Medulla oblongata (tissue), 1 donor: ENCODE results near the gene VWA8.
"Not testable (repeated sequence)": the region's sequence is repeated elsewhere in the genome, so short reads cannot be mapped to it uniquely, and the experiment has no call there.

Experiments used
- DNase-seq: peaks from one replicate; pipeline ENCODE4 v3.0.0-alpha.2; 2015; ENCODE audit errors: extremely low spot score

VWA8 gene

DNA sequence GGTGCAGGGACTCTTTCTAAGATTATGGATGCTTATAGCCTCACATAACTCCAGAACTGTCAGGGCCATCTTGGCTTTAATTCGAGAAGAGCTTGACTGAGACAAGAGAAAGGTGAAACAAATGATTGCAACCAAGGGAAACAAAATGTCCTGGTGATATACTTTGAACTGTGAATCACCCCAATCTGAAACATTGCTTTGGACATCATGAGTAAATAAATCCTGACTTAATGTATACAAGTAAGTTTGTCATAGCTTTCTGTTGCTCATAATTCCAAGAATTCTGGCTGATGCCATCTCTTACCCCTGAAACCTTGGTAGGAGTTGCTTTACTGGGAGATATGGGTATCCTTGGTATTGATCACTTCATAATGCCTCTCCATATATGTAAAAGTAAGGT lies 5.8 kb upstream of the VWA8 start:
- DNase-seq: no peak

- no peak for DNase-seq
Measured at GRCh38 chr13:41962994-41963393, 2.1 kb upstream of the VWA8 start.

- DNase-seq: no peak
Measured at GRCh38 chr13:41961466-41961760, 504 bp upstream of the VWA8 start.

DNA sequence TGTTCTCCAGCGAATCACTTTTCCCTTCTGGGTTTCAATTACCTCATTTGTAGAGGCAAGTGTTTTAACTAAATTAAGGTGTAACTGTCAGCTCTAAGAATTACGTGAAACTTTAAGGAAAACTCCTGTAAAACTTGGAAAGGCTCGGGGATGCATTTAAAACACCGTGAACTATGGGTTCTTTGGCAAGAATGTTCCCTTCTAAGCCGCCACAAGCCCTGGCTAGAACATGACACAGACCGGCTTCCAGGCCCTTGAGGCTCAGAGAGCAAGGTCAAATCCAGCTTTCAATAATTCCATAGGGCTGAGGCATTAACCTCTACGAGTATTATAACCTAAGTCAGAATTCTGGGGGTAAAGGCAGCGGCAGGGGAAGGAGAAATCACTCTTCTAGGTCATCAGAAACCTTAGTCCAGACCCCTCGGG lies 685 bp downstream of the VWA8 start:
- DNase-seq: peak; percentile 18

DNA sequence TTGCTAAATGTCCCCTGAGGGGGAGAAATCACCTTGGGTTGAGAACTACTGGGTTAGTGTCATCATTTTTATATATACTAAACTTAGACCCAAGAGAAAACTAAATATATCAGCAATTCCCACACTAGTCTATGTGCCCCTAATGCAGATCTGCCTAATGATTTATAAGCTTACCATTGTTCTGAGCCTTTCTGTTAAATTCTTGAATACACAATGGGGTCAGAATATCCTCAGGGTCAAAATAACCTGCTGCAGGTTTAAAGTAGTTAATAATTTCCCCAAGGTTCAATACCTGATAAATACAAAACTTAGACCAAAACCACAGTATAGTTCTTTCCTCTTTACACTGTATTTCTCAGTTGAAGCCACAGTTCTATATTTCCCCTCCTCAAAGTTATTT lies 4.6 kb downstream of the VWA8 start:
- DNase-seq: no peak

GRCh38 chr13:41955605-41956004 lies 5.3 kb downstream of the VWA8 start:
- DNase-seq: no peak

DNA sequence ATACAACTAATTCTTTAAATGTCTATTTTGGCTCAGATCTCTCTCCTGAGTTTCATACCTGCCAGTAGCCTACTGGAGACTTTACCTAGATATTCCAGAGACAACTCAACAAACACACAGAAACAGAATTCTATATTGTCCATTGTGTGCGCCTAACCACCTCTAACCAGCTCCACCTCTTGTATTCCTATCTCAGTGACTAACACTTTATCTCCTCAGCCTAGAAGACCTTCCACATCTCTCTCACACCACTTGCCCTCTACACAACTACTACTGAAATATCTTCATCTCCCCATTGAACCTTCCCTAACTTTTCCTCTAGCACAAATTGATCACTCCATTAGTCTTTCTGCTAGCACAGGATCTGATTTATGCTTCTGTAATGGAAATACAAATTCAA lies 6.7 kb downstream of the VWA8 start:
- no peak for DNase-seq

DNA sequence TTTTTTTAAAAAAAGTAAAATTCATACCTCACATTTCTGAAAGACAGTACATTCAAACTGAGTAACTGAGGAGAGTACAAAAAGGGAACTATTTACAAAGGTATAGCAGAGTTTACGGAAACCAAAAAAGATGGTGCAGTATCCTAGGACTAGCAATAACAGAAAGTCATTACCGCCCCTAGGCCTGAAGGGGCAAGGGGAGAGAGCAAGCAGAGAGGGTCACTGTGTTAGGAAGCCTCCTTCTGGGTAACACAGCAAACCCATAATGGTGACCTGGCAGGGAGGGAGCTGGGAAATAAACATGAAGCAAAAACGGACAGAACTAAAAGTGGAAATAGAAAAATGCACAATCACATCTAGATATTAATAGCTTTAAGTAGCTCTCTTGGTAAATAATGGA lies 8.2 kb downstream of the VWA8 start:
- no peak for DNase-seq

DNA sequence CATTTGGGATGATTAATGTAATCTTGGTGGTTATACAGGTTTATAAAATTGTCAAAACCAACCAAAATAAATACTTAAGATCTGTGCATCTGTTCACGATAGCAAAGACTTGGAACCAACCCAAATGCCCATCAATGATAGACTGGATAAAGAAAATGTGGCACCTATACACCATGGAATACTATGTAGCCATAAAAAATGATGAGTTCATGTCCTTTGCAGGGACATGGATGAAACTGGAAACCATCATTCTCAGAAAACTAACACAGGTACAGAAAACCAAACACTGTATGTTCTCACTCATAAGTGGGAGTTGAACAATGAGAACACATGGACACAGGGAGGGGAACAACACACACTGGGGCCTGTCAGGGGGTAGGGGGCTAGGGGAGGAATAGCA lies 11.8 kb downstream of the VWA8 start:
- not testable (repeated sequence) for DNase-seq

DNA sequence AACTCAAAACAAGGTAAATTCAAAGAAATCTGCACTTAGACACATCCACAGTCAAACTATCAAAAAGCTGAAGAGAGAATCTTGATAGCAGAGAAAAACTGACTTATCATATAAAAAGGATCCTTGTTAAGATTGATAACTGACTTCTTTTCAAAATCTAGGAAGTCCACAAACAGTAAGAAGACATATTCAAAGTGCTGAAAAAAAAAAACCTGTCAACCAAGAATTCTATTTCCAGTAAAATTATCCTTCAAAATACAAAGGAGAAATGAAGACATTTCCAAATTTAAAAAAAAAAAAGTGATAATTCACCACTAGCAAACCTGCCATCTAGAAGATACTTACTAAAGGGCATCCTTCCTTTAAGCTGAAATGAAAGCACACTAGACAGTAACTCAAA lies 15.0 kb downstream of the VWA8 start:
- DNase-seq: no peak

DNA sequence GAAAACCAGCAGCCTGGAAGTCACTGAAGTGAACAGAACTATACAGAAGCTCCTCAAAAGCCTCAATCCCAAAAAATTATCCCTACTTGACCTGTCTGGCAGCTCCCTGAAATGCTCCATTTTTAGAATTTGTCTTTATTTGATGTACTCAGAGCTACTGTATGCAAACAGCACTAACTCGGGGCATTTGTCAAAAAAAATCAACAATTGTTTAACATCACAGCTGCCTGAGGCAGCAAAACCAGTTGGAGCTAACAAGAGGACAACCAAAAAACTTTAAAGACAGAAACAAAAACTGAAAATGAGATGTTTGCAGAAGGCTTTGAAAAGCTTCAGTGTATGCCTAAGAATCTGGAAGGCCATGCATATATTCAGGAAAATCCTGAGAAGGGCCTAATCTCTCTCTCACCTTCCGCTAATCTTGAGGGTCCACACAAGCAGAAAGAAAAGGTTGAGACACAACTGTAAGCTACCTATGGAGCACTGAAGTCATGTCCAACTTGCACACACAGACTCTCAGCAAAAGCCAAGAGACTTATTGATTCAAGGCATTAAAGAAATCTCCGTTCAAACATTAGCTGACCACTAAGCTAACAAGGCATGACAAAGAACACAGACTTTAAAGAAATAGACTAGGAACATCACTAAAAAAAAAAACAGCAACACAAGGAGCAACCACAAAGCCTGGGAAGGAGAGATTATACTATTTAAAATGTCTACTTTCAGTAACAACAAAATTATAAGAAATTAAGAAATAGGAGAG lies 16.1 kb downstream of the VWA8 start:
- DNase-seq: no peak

DNA sequence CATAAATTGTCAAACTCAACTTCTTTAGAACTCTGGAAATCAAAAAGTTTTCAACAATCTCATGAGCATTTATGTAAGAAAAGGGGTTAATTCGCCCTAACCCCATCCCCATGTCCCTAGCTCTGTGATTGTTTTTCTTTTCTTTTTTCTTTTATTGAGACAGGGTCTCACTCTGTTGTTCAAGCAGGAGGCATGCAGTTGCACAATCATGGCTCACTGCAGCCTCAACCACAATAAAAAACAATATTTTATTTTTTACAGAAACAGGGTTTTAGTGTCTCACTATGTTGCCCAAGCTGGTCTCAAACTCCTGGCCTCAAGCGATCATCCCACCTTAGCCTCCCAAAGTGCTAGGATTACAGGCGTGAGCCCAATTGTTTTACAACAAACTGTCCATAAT lies 16.7 kb downstream of the VWA8 start:
- no peak for DNase-seq

- DNase-seq: no peak
Measured at GRCh38 chr13:41942462-41943094, 18.3 kb downstream of the VWA8 start.

DNA sequence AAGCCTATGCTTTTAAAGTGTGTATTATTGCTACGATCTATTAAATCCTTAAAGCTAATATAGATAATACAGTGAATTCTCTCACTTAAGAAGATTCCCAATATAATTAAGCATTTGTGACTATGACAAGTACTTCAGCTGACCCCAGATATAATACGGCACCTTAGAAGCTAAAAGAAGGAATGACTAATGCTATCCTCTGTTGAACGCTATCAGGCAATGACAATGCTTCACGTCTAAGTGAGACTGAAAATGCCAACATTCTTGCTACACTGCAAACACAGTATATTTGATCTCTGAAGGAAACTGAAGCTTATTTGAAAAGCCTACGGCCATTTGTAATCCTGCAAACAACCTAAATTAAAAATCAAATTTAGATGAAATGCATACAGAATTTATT lies 19.7 kb downstream of the VWA8 start:
- no peak for DNase-seq

- DNase-seq: no peak
Measured at GRCh38 chr13:41939398-41939797, 21.5 kb downstream of the VWA8 start.

- no peak for DNase-seq
Measured at GRCh38 chr13:41938918-41939317, 22.0 kb downstream of the VWA8 start.

DNA sequence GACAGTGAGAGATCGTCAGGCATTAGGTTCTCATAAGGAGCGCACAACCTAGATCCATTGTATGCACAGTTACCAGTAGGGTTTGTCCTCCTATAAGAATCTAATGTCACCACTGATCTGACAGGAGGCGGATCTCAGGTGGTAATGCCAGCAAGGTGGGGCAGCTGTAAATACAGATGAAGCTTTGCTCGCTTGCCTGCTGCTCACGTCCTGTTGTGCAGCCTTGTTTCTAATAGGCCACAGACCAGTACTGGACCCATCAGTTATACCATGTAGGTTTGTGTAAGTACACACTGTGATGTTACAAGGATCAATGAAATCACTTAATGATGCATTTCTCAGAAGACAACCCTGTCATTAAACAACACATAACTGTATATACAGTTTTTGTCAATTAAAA lies 23.5 kb downstream of the VWA8 start:
- DNase-seq: no peak

- no peak for DNase-seq
Measured at GRCh38 chr13:41935501-41935900, 25.4 kb downstream of the VWA8 start.

DNA sequence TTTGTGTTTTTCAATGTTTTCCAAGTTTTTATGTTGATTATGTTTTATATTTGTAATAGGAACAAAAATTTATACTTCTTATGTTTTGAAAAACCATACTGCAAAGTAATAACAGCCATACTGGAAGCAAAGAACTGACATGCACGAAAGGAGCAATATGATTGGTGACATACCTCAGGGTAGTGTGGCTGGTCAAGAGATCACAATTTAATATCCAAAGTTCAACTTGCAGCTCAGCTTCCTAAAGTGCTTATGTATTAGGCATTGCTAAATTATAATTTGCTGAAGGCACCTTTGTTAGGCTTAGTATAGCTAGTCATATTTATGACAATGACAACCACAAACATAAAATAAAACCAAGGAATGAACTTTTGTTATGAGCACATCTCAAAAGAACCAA lies 25.9 kb downstream of the VWA8 start:
- no peak for DNase-seq

GRCh38 chr13:41934120-41934519 lies 26.8 kb downstream of the VWA8 start:
- DNase-seq: no peak

DNA sequence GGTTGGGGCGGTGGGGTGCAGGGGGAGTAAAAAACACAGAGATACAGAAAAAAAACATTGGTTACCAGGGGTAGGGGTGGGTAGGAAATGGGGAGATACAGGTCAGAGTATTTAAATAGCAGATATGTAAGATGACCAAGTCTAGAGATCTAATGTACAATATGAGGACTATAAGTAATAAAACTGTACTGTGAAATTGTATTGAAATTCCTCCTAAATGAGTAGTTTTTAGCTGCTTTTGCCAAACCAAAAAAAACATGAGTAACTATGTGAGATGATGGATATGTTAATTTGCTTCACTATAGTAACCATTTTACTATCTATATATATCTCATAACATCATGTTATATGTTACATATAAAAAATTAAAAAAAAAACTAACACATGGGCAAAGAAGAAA lies 29.6 kb downstream of the VWA8 start:
- DNase-seq: no peak

DNA sequence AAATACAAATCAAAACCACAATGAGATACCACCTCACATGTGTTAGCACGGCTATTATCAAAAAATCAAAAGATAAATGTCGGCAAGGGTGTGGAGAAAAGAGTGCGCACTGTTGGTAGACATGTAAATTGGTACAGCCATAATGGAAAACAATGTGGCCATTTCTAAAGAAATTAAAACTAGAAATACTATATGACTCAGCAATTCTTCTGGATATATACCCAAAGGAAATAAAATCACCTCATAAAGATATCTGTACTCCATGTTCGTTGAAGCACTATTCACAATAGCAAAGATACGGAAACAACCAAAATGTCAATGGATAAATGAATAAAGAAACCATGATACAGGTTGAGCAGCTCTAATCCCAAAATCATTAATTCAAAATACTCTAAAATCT lies 30.8 kb downstream of the VWA8 start:
- no peak for DNase-seq

GRCh38 chr13:41928323-41928722 lies 32.6 kb downstream of the VWA8 start:
- DNase-seq: no peak

GRCh38 chr13:41925014-41925413 lies 35.9 kb downstream of the VWA8 start:
- no peak for DNase-seq
